Bladder microvascular endothelial cell (primary cell): ENCODE measurements around the gene GNPNAT1. TPM values are rescaled to one million over a fixed set of nuclear protein-coding genes. Genes with fewer than 3 reads are reported as not detected.

ENCODE experiments used
- total RNA-seq: library from RNA; depleted of rRNA; stranded (reverse); fragments of >200 nt; gene quantifications from 2 replicates; pipeline ENCODE4 v1.2.3, GENCODE V29; 2014

Gene GNPNAT1
- total RNA-seq, result 17.8 and 27.1 TPM in 2 replicates

GRCh38 chr14:52791223-52792096 lies at the start of gene GNPNAT1:
TSS of gene GNPNAT1 (minus strand) at chr14:52791607. CDS start at chr14:52784650, 6,957 bp downstream.

DNA sequence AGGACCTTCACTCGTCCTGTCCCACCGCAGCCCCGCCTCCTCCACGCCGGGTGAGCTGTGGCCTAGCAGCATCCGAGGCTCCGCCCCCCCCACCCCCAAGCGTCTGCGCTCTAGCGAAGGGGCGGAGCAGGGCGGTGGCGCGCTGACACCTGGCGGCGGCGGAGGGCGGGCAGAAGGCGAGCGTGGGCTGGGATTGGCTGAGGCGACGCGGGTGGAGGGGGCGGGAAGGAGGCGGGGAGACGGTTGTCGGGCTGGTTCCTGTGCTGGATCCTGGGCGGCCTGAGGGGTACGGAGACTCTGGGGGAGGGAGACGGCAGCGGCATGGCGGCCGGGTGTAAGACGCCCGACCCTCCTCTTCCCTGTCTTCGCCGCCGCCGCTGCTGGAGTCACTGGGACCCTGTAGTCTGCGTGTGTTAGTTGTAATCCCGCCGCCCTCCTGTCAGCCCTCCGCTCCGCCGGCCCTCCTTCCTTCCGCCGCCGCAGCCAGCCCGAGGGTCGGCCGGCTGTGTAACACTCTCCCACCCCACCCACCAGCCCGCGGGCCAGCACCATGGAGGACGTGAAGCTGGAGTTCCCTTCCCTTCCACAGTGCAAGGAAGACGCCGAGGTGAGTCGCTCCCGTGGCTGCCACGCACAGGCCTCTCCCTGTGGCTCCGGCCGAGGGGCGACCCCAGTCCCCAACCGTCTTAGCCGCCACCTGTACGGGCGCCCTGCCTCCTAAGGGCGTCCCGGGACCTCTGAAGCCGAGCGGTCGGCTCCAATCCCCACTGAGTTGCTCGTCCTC lies 61.3 kb downstream of the GNPNAT1 start, which contains the start of gene STYX:
Gene STYX, plus strand, starts transcription at position 242 of the 784 bp plus-strand sequence. Its CDS starts 309 bp downstream, at position 551.

Other genes starting within 250 kb of the GNPNAT1 start
- 2.8 and 3.5 TPM in 2 replicates for gene TXNDC16, start 239.1 kb downstream of the GNPNAT1 start, total RNA-seq
- 0.65 and 3.6 TPM in 2 replicates for gene GPR137C, start 238.8 kb downstream of the GNPNAT1 start, total RNA-seq
- gene ERO1A, start 96.0 kb downstream of the GNPNAT1 start, total RNA-seq, result 39.2 and 133 TPM in 2 replicates
- 67.0 and 145 TPM in 2 replicates for gene PSMC6, start 84.4 kb downstream of the GNPNAT1 start, total RNA-seq
- 15.2 and 23.3 TPM in 2 replicates for gene STYX, start 61.4 kb downstream of the GNPNAT1 start, total RNA-seq
- 77.9 and 108 TPM in 2 replicates for gene FERMT2, start 159.4 kb upstream of the GNPNAT1 start, total RNA-seq